Duodenal mucosa (tissue), 2 donors: ENCODE measurements around the gene ACYP2.

Source experiments
- H3K27ac ChIP-seq: one replicate; pipeline ENCODE4 v1.7.0; 2013; ENCODE audit warnings: low read depth, low read length
- H3K27me3 ChIP-seq, 2 donors: one replicate each; pipeline ENCODE4 v1.7.0; 2013; ENCODE audit warnings: low read length in 2 of 2, control low read depth in 1 of 2; ENCODE audit not compliant: insufficient read depth in 2 of 2, control insufficient read depth in 1 of 2
- H3K36me3 ChIP-seq, 2 donors: one replicate each; pipeline ENCODE4 v1.7.0; 2013; ENCODE audit warnings: low read length in 2 of 2, control low read depth in 1 of 2; ENCODE audit not compliant: insufficient read depth in 2 of 2, control insufficient read depth in 1 of 2
- H3K4me1 ChIP-seq, 2 donors: one replicate each; pipeline ENCODE4 v1.7.0; 2013; ENCODE audit warnings: low read length in 2 of 2, control low read depth in 1 of 2; ENCODE audit not compliant: insufficient read depth in 2 of 2, control insufficient read depth in 1 of 2
- H3K4me3 ChIP-seq, 2 donors: one replicate each; pipeline ENCODE4 v1.7.0; 2013; ENCODE audit warnings: low read length in 2 of 2, low read depth in 1 of 2
- H3K9ac ChIP-seq, 2 donors: one replicate each; pipeline ENCODE4 v1.7.0; 2013; ENCODE audit warnings: low read length in 2 of 2, low read depth in 1 of 2
- H3K9me3 ChIP-seq, 2 donors: one replicate each; pipeline ENCODE4 v1.7.0; 2013; ENCODE audit warnings: low read length in 2 of 2, control low read depth in 1 of 2; ENCODE audit not compliant: control insufficient read depth in 1 of 2

ACYP2 gene

DNA sequence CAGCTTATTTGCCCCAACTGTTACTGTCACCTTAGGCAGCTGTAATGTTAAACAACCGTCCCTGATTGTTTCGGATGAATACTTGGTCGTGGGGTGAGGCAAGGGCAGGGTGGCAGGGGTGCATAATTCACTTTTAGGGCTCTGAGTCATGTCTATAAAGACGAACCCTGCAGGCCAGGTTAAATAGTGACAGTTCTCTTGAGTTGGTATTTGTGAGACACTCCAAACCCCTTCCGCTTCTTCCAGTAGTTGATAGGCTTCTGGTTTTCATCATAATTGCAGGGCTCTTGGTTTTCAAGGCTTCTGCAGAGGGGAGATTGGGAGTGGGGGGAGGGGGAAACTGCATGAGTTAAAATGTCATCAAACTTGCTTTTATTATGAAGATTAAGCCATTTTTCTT is 237.8 kb downstream of the ACYP2 start:
- Histone ChIP-seq H3K27ac (no peak overlapping the region), H3K9ac (no peak overlapping the region), H3K9me3 (no peaks in the 10 kb centered on the region), H3K4me3 (no peak overlapping the region), H3K27me3 (no peaks in the 10 kb centered on the region), H3K36me3 (no peaks in the 10 kb centered on the region), H3K4me1 (no peaks in the 10 kb centered on the region)
